ENCODE measurements around the gene UBXN7. TPM values are rescaled to one million over a fixed set of nuclear protein-coding genes. Genes with fewer than 3 reads are reported as not detected.

Gene UBXN7
- total and polyA plus RNA-seq, 9 of the 15 experiments (the other 6 are each of a cell fraction or from before 2014, with no cell fraction given) = 3.5 to 44.6 (median 13.4) TPM

GRCh38 chr3:196423044-196423781 lies 9.0 kb downstream of the UBXN7 start:
- FAIRE-seq (no peak), ATAC-seq (peak; percentile 71), DNase-seq (ENCODE audit: extremely low read depth in 1 of 4, low spot score in 3 of 4) (peak in 2 of 4 experiments; percentile 33 to 41)
- ChIA-PET POLR2A (interaction anchor here (0.8 to 1.1 kb wide), 3 partner anchors 9 to 10 kb away, joined by 3 to 4 read pairs (median 3); partner anchors contain the start of gene UBXN7), CTCF (ENCODE audit: low intra/inter-chr PET ratio) (no interaction called here)
- Histone ChIP-seq H3K4me1 (replicated peaks in 1 of 2; ENCODE audit: control insufficient read depth in 2 of 2, insufficient read depth in 2 of 2, low read length in 2 of 2) (peaks cover 14 to 17% of the 10 kb centered on the region in 2 experiments; a peak in 4 of 5 replicates), H2AFZ (ENCODE audit: low read depth, low read length) (no peak overlapping the region), H3K9me1 (ENCODE audit: control insufficient read depth, insufficient read depth, low read length) (no peaks in the 10 kb centered on the region), H3K4me2 (ENCODE audit: insufficient read depth, low read length) (no peak overlapping the region; the same call in 1 of the 2 replicates), H3K27me3 (ENCODE audit: control insufficient read depth in 2 of 2, insufficient read depth in 2 of 2, low read length in 2 of 2) (no peaks in the 10 kb centered on the region), H4K20me1 (replicated peaks; ENCODE audit: control insufficient read depth, insufficient read depth, low read length) (peaks cover 14% of the 10 kb centered on the region), H3K36me3 (ENCODE audit: control insufficient read depth, insufficient read depth, low read length) (peaks cover 16% of the 10 kb centered on the region), H3K79me2 (ENCODE audit: control insufficient read depth, insufficient read depth, low read length) (peaks cover 92% of the 10 kb centered on the region), H3K27ac (ENCODE audit: extremely low read depth, low read depth, low read length) (no peak overlapping the region; the same call in 2 of the 3 replicates), H3K9ac (ENCODE audit: insufficient read depth in 1 of 2, low read depth in 2 of 2, low read length in 2 of 2) (peak overlapping the region in 1 of 2 experiments; percentile 79; a peak in 2 of 4 replicates), H3K9me3 (replicated peaks; ENCODE audit: control insufficient read depth, insufficient read depth, low read depth, low read length) (no peaks in the 10 kb centered on the region; the same call in 1 of the 2 replicates), H3K4me3 (no peak overlapping the region)
- 62% methylated on average over 10 of the region's 10 CpGs for WGBS (ENCODE audit: insufficient coverage, low coverage, missing lambda C conversion rate)
- in situ Hi-C loops (cut with MboI) = no loop called here
- BruUV-seq (replicated peaks) = no TSS peak
- intact Hi-C loops (cut with micrococcal nuclease) = no loop called here
- TF ChIP-seq NFIC (IDR thresholded peaks at IDR 0.05) = peak; percentile 88
- no peak for TF ChIP-seq MEIS2 (IDR thresholded peaks at IDR 0.05; ENCODE audit: partially characterized antibody)
- no peak for TF ChIP-seq KAT8 (IDR thresholded peaks at IDR 0.05; ENCODE audit: low read depth)
- no peak for TF ChIP-seq EZH2 (IDR thresholded peaks at IDR 0.05; ENCODE audit: borderline replicate concordance, low read depth, low read length)
- no peak for TF ChIP-seq NFRKB (IDR thresholded peaks at IDR 0.05; ENCODE audit: low read depth)
- TF ChIP-seq ZNF778 (CRISPR knock-in tag; IDR thresholded peaks at IDR 0.05) = no peak
- TF ChIP-seq MYNN (IDR thresholded peaks at IDR 0.05) = no peak
- TF ChIP-seq MYNN (CRISPR knock-in tag; IDR thresholded peaks at IDR 0.05) = no peak
- no peak for TF ChIP-seq E2F6 (IDR thresholded peaks at IDR 0.05; ENCODE audit: borderline replicate concordance in 1 of 2, extremely low read depth in 1 of 2, insufficient read depth in 1 of 2, insufficient read length in 1 of 2, low read depth in 1 of 2, low read length in 1 of 2, poor library complexity in 1 of 2, severe bottlenecking in 1 of 2)
- TF ChIP-seq CTCF (IDR thresholded peaks at IDR 0.05 in 2 of 3, conservative IDR thresholded peaks at IDR 0.05 in 1 of 3; ENCODE audit: insufficient read depth in 2 of 3, low read depth in 1 of 3, low read length in 3 of 3) = 0 out of 6 replicates have a peak, but pooled peaks of 1 of the 3 experiments have one; percentile 5
- no peak for TF ChIP-seq FOXK2 (conservative IDR thresholded peaks at IDR 0.05 in 1 of 2, IDR thresholded peaks at IDR 0.05 in 1 of 2; ENCODE audit: low read depth in 2 of 2)
- no peak for TF ChIP-seq HDGF (IDR thresholded peaks at IDR 0.05)
- TF ChIP-seq XRCC4 (IDR thresholded peaks at IDR 0.05; ENCODE audit: extremely low read depth, insufficient read depth, insufficient read length) = no peak
- no peak for TF ChIP-seq ZNF41 (CRISPR knock-in tag; conservative IDR thresholded peaks at IDR 0.05)
- no peak for TF ChIP-seq STAT5B (CRISPR knock-in tag; IDR thresholded peaks at IDR 0.05)
- TF ChIP-seq HMG20A (CRISPR knock-in tag; conservative IDR thresholded peaks at IDR 0.05) = no peak
- no peak for TF ChIP-seq FOSL1 (tag; conservative IDR thresholded peaks at IDR 0.05)
- no peak for TF ChIP-seq VEZF1 (CRISPR knock-in tag; IDR thresholded peaks at IDR 0.05)
- TF ChIP-seq NBN (IDR thresholded peaks at IDR 0.05; ENCODE audit: low read depth) = no peak

Data from K562 (cell line).